Stimulated activated effector memory CD8-positive, alpha-beta T cell treated with anti-CD3 and anti-CD28 coated beads, Interleukin-12 subunit alpha, Interleukin-12 subunit beta, amount 100 ng/mL, for 72 hours (primary cell): ENCODE measurements around the gene TOX2.
A peak's percentile ranks its signal among the peaks of the same experiment; 100 is the strongest.

Experiments
- ATAC-seq: fragments of 150-1000 bp; cut with Tn5 transposase; 2 replicates; pipeline ENCODE4 v1.10.0; 2021
- DNase-seq, 2 donors: peaks; one replicate each; pipeline ENCODE4 v3.0.0; 2021 to 2022; ENCODE audit warnings: low spot score in 2 of 2
- H3K27ac Mint-ChIP-seq: one replicate; pipeline ENCODE4 v1.8.0; 2022; ENCODE audit warnings: mild to moderate bottlenecking, mixed read lengths
- H3K36me3 Mint-ChIP-seq: one replicate; pipeline ENCODE4 v1.8.0; 2022; ENCODE audit warnings: mild to moderate bottlenecking, mixed read lengths
- H3K4me1 Mint-ChIP-seq: one replicate; pipeline ENCODE4 v1.8.0; 2022; ENCODE audit warnings: mixed read lengths
- H3K4me3 Mint-ChIP-seq: one replicate; pipeline ENCODE4 v1.8.0; 2022; ENCODE audit warnings: mild to moderate bottlenecking, mixed read lengths
- H3K9me3 Mint-ChIP-seq: one replicate; pipeline ENCODE4 v1.8.0; 2022; ENCODE audit warnings: mixed read lengths

The TOX2 gene

DNA sequence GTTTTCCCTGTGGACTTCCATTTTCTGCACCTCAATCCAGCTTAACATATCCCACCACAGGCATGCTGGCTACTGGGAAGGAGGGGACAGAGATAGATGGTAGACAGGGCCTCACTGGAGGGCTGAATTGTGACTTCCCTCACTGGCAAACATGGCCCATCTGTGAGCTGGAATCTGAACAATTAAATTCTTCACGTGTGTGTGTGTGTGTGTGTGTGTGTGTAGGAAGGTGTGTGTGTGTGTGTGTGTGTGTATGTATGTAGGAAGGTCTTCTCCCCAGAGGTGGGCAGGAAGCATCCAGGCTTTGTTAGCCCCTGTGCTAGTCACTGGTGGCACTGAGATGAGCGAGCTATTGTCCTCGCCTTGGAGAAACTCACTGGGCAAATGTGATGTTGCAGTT is 5.4 kb upstream of the TOX2 start:
- no peak for ATAC-seq
- Mint-ChIP-seq H3K4me1 (peaks cover 12% of the 10 kb centered on the region), H3K27ac (no peak overlapping the region), H3K36me3 (no peaks in the 10 kb centered on the region), H3K9me3 (peaks cover 16% of the 10 kb centered on the region), H3K4me3 (no peak overlapping the region)
- DNase-seq: no peak

DNA sequence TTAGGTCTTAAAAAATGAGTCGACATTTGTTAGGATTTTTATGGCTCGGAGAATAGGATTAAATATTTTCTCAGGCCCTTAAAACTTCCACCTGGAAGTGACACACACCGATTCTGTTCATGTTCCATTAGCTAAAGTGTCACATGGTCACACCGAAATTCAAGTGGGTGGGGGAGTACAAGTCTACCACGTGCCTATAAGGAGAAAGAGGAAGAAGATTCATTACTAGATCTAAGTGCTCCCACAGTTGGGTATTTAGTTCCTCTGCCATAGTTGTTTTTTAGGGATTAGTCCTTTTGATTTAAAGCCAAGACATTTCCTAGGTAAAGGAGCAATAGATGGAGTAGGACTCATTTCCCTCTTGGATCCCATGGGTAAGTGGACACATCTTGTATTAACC is 4.9 kb upstream of the TOX2 start:
- ATAC-seq (no peak), DNase-seq (no peak)
- Mint-ChIP-seq H3K9me3 (peaks cover 16% of the 10 kb centered on the region), H3K4me3 (no peak overlapping the region), H3K36me3 (no peaks in the 10 kb centered on the region), H3K27ac (no peak overlapping the region), H3K4me1 (peaks cover 12% of the 10 kb centered on the region)

DNA sequence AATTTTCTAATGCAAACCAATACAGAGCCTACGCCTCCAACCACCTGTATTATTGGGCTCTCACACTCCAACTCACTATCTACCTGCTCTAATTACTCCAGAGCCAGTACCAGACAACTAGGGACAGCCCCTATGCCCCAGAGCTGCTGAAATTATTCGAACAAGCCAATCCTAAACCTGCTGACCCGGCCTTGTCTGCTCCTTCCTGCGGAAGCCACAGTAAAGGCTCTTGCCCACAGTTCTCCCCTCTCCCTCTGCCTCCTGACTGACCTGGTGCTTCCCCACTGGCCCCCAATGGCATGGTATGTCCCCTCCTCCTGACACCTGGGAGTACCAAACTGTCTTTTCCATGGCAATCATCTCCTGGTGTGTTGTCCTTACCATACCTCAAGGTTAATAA is 4.1 kb upstream of the TOX2 start:
- no peak overlapping the region for H3K27ac Mint-ChIP-seq
- H3K9me3 Mint-ChIP-seq: peaks cover 16% of the 10 kb centered on the region
- no peak overlapping the region for H3K4me3 Mint-ChIP-seq
- no peak for DNase-seq
- no peak for ATAC-seq
- peaks cover 19% of the 10 kb centered on the region for H3K4me1 Mint-ChIP-seq
- no peaks in the 10 kb centered on the region for H3K36me3 Mint-ChIP-seq

DNA sequence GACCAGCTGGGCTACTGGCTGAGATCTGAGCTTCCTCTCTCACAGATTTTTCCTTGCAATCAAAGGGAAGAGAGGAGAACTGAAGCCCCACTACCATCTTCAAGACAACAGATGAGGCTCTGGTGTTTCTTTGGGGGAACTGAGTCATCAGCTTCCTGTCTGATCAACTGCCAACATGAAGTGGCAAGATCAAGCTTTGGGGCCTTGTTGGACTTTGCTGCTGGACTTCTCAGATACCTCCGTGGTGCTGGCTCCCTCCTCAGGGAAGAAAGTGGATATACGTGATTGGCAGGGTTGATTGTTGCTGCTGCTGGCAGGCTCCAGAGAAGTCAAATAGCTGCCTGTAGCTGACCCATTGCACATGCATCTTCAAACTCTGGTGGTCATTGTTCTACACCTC is 3.6 kb upstream of the TOX2 start:
- peaks cover 16% of the 10 kb centered on the region for H3K9me3 Mint-ChIP-seq
- no peak overlapping the region for H3K4me3 Mint-ChIP-seq
- no peaks in the 10 kb centered on the region for H3K36me3 Mint-ChIP-seq
- ATAC-seq (no peak), DNase-seq (no peak)
- no peak overlapping the region for H3K27ac Mint-ChIP-seq
- H3K4me1 Mint-ChIP-seq: peaks cover 22% of the 10 kb centered on the region

DNA sequence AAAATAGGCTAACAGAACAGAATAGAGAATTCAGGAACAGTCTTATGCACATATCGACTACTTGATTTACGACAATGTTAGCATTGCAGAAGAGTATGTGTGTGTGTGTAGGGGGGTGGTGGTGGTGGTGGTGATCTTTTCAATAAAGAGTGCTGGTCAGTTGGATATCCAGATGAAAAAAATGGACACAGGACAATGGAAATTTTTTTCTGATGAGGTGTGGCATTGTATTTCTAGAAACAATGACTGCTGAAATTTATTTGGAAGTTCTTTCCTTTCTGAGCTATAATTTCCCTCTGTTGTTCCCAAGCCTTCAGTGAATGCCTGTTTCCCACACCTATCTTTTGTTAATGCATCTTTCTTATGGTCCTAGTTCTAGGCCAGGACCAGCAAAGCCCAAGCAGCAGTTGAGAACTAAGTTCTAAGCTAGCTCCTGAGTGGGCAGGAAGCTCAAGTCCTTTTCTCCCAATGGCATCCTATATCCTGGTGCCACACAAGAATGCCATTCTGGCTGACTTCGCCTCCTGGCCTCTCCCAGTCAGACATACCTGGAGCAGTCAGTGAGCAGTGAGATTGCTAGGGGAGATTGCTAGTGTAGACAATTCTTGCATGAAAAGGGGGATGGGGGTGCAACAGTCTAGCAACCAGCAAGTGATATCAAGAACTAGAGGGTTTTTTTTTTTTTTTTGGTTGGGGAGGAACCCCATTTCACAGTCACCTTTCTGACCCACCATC is 1.2 kb upstream of the TOX2 start:
- no peaks in the 10 kb centered on the region for H3K36me3 Mint-ChIP-seq
- H3K4me1 Mint-ChIP-seq: peaks cover 32% of the 10 kb centered on the region
- no peak overlapping the region for H3K27ac Mint-ChIP-seq
- peak overlapping the region; percentile 54 for H3K4me3 Mint-ChIP-seq
- H3K9me3 Mint-ChIP-seq: peaks cover 10% of the 10 kb centered on the region
- ATAC-seq (no peak), DNase-seq (no peak)

DNA sequence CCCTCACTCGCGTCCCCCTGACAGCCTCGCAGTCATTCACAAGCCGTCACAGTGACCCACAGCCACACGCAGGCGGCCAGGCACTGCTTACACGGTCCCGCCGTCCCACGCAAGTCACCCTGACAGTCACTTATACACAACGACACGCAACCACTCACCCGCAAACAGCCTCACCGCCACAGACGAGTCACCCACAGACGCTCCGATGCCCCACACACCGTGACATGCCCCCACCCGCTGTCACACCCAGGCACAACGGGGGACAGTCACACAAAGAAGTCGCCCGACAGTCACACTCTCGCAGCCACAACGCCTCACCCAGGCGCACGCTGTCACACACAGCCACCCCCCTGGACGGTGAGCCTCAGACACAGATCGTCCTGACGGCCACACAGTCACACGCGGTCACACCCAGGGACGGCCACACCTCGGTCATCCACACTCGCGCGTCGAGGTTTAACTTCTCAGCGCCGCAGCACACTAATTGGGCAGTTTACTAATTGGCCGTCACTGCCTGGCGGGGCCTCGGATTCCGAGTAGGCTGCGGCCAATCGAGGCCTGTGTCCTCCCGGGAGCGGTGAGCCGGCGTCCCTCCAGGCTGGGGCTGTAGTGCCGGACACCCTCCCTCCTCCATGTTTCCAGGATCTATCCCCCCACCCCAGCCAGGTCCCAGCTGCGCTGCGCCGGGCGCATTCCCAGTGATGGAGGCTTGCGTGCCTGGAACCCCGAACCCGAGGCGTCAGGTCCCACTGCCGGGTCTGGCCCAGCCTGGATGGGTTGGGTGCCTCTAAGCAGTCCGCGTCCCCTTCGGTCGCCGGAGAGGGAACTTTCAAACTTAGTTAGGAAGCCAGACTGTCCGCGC is 790 bp downstream of the TOX2 start:
- Mint-ChIP-seq H3K36me3 (no peaks in the 10 kb centered on the region), H3K4me1 (peaks cover 30% of the 10 kb centered on the region), H3K27ac (peak overlapping the region; percentile 33), H3K9me3 (peaks cover 3% of the 10 kb centered on the region), H3K4me3 (peak overlapping the region; percentile 77)
- ATAC-seq (peak; percentile 87), DNase-seq (peak; percentile 22 to 63)

DNA sequence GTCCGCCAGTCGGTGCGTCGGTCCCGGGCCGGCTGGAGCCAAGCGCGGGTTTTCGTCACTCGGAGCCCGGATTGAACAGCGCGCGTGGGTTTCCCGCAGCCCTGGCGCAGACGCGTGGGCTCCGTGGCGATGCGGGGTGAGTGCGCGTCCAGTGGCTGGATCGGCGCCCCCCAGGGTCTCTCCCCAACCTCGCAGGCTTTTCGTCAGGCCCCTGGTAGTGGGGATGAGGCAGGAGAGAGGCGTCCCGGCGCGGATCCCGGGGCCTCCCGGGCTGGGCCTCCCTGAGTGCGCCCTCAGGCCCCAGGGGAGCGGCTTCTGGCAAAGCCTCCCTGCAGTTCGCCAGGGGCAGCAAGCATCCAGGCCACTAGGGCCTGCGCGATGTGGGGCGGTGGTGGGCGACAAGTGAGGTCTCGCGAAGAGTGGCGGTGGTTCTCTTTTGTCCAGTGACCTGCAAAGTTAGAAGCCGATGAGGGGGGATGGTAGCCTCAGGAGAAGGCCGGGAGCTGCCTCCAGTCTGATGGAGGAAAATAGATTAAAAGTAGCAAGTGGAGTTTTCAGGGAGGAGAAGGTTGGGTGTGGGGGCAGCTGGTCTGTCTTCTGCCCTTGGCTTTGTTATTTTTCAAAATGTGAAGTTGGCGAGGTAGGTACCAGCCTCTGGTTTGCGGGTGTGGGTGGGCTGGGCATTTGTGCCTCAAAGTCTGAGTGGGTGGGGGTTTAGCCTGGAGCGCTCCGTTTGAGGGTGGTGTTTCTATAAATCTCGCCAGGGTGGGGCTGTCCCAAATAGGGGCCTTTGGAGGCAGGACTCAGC is 1.6 kb downstream of the TOX2 start:
- Mint-ChIP-seq H3K9me3 (peaks cover 3% of the 10 kb centered on the region), H3K36me3 (no peaks in the 10 kb centered on the region), H3K27ac (no peak overlapping the region), H3K4me3 (peak overlapping the region; percentile 77), H3K4me1 (peaks cover 22% of the 10 kb centered on the region)
- no peak for ATAC-seq
- DNase-seq: no peak

DNA sequence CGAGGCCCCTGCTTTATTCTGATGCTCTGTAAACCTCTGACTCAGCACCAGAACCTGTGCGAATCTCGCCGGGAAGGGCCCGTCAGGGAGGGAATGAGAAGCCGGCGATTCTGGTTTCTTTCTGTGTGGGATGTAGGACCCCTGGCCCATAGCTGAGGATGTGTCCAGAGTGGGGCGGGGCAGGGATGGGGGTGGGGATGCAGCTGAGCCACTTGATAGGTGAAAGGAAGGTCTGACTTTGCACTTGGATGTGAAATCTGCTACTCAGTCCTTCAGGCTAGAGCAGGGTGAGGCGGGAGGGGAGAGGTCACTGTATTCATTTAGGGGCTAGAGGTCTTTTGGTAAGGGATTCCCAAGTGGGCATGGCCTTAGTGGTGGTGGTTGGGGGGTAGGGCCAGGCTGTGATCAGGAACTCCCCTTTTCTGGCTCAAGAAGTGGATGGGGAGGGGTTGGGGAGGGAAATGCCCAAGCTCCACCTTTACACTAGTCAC is 2.3 kb downstream of the TOX2 start:
- no peaks in the 10 kb centered on the region for H3K36me3 Mint-ChIP-seq
- H3K9me3 Mint-ChIP-seq: peaks cover 3% of the 10 kb centered on the region
- H3K27ac Mint-ChIP-seq: no peak overlapping the region
- ATAC-seq (no peak), DNase-seq (no peak)
- H3K4me1 Mint-ChIP-seq: peaks cover 26% of the 10 kb centered on the region
- H3K4me3 Mint-ChIP-seq: peak overlapping the region; percentile 77

DNA sequence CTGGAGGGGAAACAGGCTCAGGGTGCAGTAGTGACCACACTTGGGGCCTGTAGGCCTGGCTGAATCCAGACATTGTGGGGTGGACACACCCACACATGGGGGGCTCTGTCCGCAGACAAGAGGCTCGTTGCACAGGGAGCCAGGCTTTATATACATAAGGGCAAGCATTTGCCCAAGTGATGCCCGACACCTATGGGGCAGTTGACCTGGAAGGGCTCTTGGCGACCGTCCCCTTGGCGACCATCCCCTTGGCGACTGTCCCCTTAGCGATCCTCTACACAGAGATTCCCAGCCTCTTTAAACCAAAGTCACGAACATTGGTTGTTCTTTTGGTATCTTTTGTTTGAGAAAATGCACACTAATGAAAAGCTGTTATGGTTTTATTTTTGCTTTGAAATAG is 2.7 kb downstream of the TOX2 start:
- Mint-ChIP-seq H3K4me3 (no peak overlapping the region), H3K9me3 (peaks cover 3% of the 10 kb centered on the region), H3K36me3 (no peaks in the 10 kb centered on the region), H3K4me1 (peaks cover 26% of the 10 kb centered on the region), H3K27ac (no peak overlapping the region)
- no peak for ATAC-seq
- no peak for DNase-seq

DNA sequence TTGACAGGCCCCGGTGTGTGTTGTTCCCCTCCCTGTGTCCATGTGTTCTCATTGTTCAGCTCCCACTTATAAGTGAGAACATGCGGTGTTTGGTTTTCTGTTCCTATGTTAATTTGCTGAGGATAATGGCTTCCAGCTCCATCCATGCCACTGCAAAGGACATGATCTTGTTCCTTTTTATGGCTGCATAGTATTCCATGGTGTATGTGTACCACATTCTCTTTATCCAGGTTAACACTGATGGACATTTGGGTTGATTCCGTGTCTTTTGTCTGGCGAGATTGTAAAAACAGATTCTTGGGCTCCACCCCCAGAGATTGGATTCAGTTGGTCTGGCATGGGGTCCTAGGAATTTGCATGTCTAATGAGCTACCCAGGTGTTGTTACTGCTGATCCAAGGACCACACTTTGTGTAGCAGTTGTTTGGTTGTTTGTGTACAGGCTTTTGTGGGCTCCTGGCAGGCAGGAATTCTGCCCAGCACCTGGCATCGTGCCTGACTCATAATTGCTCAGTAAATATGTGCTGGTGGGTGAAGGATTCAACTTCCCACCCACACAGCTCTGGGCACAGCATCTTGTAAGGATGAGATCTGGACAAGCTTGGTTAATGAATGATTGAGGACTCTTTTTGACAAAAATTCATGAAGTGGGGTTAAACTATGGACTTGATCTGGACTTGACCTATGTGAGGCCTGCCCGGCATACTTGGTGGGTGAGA is 5.2 kb downstream of the TOX2 start:
- Mint-ChIP-seq H3K9me3 (no peaks in the 10 kb centered on the region), H3K36me3 (peaks cover 4% of the 10 kb centered on the region), H3K27ac (no peak overlapping the region), H3K4me1 (peaks cover 42% of the 10 kb centered on the region), H3K4me3 (no peak overlapping the region)
- DNase-seq (no peak), ATAC-seq (no peak)

DNA sequence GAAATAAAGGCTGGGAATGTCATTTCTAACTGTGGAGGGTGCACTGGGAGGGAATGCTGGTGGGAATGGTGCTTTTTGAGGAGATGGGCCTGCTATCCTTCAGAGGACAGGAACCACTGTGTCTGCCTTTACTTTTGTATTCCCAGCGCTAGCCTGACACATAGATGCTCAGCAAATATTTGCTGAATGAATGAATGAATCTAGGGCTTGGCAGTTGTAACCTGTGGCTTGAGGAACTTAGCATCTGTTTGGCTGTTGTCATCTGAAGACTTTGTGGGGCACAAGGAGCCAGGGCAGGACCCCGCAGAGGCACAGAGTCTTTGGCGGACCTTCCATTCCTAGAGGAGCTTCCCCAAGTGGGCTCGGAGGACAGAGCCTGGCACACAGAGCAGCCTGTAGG is 6.1 kb downstream of the TOX2 start:
- DNase-seq (no peak), ATAC-seq (no peak)
- no peaks in the 10 kb centered on the region for H3K9me3 Mint-ChIP-seq
- peaks cover 42% of the 10 kb centered on the region for H3K4me1 Mint-ChIP-seq
- H3K36me3 Mint-ChIP-seq: peaks cover 4% of the 10 kb centered on the region
- no peak overlapping the region for H3K27ac Mint-ChIP-seq
- no peak overlapping the region for H3K4me3 Mint-ChIP-seq

DNA sequence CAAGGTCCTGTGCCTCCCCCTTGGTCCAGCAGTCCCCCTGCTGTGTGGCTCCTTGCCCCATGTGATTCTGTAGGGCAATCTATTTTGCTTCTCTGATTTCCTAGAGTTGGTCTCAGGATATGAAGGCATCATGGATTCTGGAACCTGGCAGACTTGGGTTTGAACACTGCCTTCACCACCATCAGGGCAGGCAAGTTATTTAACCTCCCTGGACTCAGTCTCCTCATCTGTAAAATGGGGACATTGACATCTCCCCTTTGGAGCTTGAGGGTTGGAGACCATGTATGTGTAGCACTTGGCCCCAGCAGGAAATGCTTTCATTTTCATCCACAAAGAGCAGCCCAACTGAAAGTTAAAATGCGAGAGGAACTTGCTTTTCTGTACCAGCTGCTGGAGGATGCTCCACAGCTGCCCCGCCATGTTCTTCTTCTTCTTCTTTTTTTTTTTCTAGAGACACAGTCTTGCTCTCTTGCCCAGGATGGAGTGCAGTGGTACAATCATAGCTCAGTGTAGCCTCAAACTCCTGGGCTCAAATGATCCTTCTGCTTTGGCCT is 6.7 kb downstream of the TOX2 start:
- Mint-ChIP-seq H3K4me3 (no peak overlapping the region), H3K27ac (no peak overlapping the region)
- ATAC-seq: no peak

DNA sequence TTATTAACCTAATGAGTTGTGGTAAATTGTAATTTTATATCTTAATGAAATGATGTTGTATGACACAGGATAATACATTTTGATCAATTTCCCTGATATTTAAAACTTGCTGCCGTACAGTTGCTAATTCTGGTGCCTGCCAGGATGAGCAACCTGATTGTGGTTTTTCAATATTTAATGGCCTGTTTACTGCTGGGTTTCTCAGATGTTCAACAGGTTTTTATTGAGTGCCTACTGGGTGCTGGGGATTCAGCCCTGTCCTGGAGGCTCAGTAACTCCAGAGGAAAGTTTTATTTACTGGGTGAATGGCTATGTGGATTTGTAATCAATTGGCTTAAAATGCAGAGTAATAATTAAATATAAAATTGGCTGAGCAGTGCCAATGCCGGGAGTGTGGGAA is 8.0 kb downstream of the TOX2 start:
- no peak for ATAC-seq
- peaks cover 4% of the 10 kb centered on the region for H3K36me3 Mint-ChIP-seq

More for the DNA sequence above, 6.7 kb downstream of the TOX2 start:
- Mint-ChIP-seq H3K9me3 (no peaks in the 10 kb centered on the region), H3K36me3 (peaks cover 4% of the 10 kb centered on the region), H3K4me1 (peaks cover 44% of the 10 kb centered on the region)
- no peak for DNase-seq

DNA sequence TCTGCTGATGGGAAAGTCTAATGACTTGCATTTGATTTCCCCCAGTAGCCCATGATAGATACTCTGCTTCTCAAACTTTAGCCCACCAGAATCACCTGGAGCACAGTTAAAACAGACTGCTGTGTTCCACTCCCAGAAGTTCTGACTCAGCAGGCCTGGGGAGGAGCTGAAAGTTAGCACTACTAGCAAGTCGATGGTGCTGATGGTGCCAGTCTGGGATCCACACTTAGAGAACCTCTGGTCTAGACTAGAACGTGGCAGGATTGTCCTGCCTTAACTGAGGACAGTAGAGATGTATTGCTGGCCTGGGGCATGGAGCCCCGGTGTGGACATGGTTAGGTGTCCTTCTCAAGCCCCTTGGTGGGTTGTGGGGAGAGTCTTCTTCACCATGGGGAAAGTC is 8.7 kb downstream of the TOX2 start:
- Mint-ChIP-seq H3K27ac (no peak overlapping the region), H3K4me3 (no peak overlapping the region), H3K9me3 (no peaks in the 10 kb centered on the region), H3K36me3 (peaks cover 4% of the 10 kb centered on the region), H3K4me1 (peaks cover 45% of the 10 kb centered on the region)
- ATAC-seq (no peak), DNase-seq (no peak)

More for the DNA sequence above, 8.0 kb downstream of the TOX2 start:
- Mint-ChIP-seq H3K4me1 (peaks cover 40% of the 10 kb centered on the region), H3K4me3 (no peak overlapping the region), H3K27ac (no peak overlapping the region), H3K9me3 (no peaks in the 10 kb centered on the region)
- DNase-seq: no peak
